Measurements from ENCODE around the gene ADAM8. TPM values are rescaled to one million over a fixed set of nuclear protein-coding genes. Genes with fewer than 3 reads are reported as not detected.

Gene ADAM8
- total and polyA plus RNA-seq, 2 of the 4 experiments (the other 2 are of a cell fraction) = under 0.01 to 0.74 TPM

DNA sequence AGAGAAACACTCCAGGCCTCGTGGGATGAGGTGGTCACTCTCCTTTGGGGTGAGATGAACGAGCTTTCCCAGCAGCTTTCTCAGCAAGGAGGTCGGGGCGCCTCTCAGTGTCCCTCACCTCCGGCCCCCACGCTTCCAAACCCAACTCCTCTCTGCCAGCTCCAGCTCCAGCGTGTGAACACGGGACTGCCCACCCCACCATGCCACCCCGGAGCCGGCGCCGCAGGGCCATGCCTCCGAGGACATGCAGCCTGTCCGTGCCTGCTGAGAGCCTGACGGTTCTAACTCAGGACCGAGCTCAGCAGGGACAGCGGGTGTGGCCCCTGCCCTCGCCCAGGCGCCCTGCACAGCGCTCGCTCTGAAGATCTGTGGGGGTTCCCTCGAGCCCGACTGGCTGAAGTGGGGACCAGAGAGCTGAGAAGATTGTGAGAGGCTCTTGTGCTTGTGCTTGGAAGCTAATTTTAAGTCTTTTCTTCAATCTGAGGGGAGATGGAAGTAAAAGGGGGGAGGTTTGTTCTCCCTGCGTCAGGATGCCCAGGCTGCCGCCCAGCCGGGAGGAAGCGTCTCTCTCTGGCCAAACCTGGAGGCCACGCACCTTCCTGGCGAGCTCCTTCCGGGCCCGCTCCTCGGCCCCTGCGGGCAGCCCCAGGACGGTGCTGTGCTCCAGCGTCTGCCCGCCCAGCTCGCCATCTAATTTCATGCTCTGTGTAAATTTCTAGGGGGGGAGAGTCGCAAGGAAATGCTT, 5.1 kb upstream of the ADAM8 start:
- Histone ChIP-seq H3K9me3 (ENCODE audit: control insufficient read depth, insufficient read depth, low read length) (no peaks in the 10 kb centered on the region), H3K36me3 (ENCODE audit: control insufficient read depth, insufficient read depth, low read length) (peaks cover 63% of the 10 kb centered on the region), H2BK5ac (ENCODE audit: low read depth, low read length, poor library complexity, severe bottlenecking) (no peak overlapping the region), H2AK5ac (ENCODE audit: low read depth, low read length) (no peak overlapping the region), H2AK9ac (replicated peaks; ENCODE audit: low read depth, low read length, poor library complexity) (no peak overlapping the region), H3K9me1 (ENCODE audit: insufficient read depth, low read length) (0 out of 2 replicates have a peak, but pooled peaks cover 4% of the 10 kb centered on the region), H3K23ac (ENCODE audit: low read depth, low read length) (no peak overlapping the region), H2AFZ (replicated peaks; ENCODE audit: low read length, poor library complexity) (no peak overlapping the region), H4K20me1 (ENCODE audit: insufficient read depth, low read length) (peaks cover 7% of the 10 kb centered on the region; the same call in 1 of the 2 replicates), H3K56ac (ENCODE audit: extremely low read depth, insufficient read depth, low read length) (no peak overlapping the region), H4K5ac (ENCODE audit: low read depth, low read length) (no peak overlapping the region), H2BK15ac (ENCODE audit: low read depth, low read length) (no peak overlapping the region), H3K14ac (replicated peaks; ENCODE audit: low read depth, low read length) (no peak overlapping the region), H3K4me1 (ENCODE audit: control insufficient read depth, insufficient read depth, low read length) (peaks cover 10% of the 10 kb centered on the region), H3K4ac (ENCODE audit: low read depth, low read length) (no peak overlapping the region), H4K91ac (ENCODE audit: insufficient read depth, low read depth, low read length) (no peak overlapping the region), H4K8ac (ENCODE audit: low read depth in 2 of 2, low read length in 2 of 2) (no peak overlapping the region), H3K79me1 (ENCODE audit: low read depth in 1 of 2, low read length in 2 of 2) (peaks cover 0 to 12% of the 10 kb centered on the region in 2 experiments; a peak in 3 of 4 replicates), H2BK20ac (ENCODE audit: low read depth, low read length) (no peak overlapping the region), H3K4me2 (ENCODE audit: low read depth, low read length) (no peak overlapping the region), H3K4me3 (ENCODE audit: insufficient read depth, low read depth, low read length) (no peak overlapping the region), H3K27me3 (ENCODE audit: control insufficient read depth, insufficient read depth, low read length) (no peaks in the 10 kb centered on the region; the same call in 1 of the 2 replicates), H3K27ac (ENCODE audit: insufficient read depth, low read length) (no peak overlapping the region), H2BK120ac (ENCODE audit: low read depth, low read length) (no peak overlapping the region), H3K9ac (ENCODE audit: low read depth, low read length) (no peak overlapping the region), H3K18ac (ENCODE audit: low read depth, low read length) (no peak overlapping the region)
- CTCF ChIA-PET = no interaction called here
- DNase-seq (no peak), ATAC-seq (ENCODE audit: low read depth) (no peak)
- POLR2A ChIA-PET (ENCODE audit: unreplicated experiment) = no interaction called here
- TF ChIP-seq BHLHE40 (IDR thresholded peaks at IDR 0.05; ENCODE audit: low read depth, low read length) (no peak), FOS (IDR thresholded peaks at IDR 0.05; ENCODE audit: low read depth, low read length) (no peak), MAFK (IDR thresholded peaks at IDR 0.05; ENCODE audit: low read depth, low read length) (no peak)
- TF ChIP-seq, protein P1, sequence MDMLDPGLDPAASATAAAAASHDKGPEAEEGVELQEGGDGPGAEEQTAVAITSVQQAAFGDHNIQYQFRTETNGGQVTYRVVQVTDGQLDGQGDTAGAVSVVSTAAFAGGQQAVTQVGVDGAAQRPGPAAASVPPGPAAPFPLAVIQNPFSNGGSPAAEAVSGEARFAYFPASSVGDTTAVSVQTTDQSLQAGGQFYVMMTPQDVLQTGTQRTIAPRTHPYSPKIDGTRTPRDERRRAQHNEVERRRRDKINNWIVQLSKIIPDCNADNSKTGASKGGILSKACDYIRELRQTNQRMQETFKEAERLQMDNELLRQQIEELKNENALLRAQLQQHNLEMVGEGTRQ (IDR thresholded peaks at IDR 0.05; ENCODE audit: low read depth, low read length) = no peak
- 87% methylated on average over 12 of the region's 38 CpGs; no CpG with 5 or more reads in 1 of the 2 experiments for WGBS, 2 experiments (ENCODE audit: extremely low coverage in 2 of 2, insufficient read length in 1 of 2)
- in situ Hi-C loops (cut with MboI; ENCODE audit: low sequenced_read_pairs) (no loop called here), intact Hi-C loops (cut with micrococcal nuclease) (no loop called here), dilution Hi-C loops (cut with HindIII; ENCODE audit: low sequenced_read_pairs, unreplicated experiment) (no loop called here)
- no TSS peak for BruUV-seq (replicated peaks)
